OCI-LY3 (cell line): ENCODE measurements around the gene ADD2.
A peak's percentile ranks its signal among the peaks of the same experiment; 100 is the strongest.

Source experiments
- H2AFZ ChIP-seq: fragments of 200-600, 300-600 bp; shearing (Covaris generic); 2 replicates; pipeline ENCODE4 v1.6.0; 2014; ENCODE audit warnings: antibody characterized with exemption, low read depth, low read length
- H3K27ac ChIP-seq: fragments of 200-600, 300-600 bp; sonication (generic); 2 replicates; pipeline ENCODE4 v1.5.1; 2014; ENCODE audit warnings: mild to moderate bottlenecking, low read length, moderate library complexity, mixed read lengths
- H3K27me3 ChIP-seq: fragments of 200-600, 300-600 bp; sonication (generic); 2 replicates; pipeline ENCODE4 v1.6.1; 2014; ENCODE audit warnings: low read depth, low read length, mixed read lengths
- H3K36me3 ChIP-seq: fragments of 200-600, 300-600 bp; sonication (generic); replicated peaks from 2 replicates; pipeline ENCODE3; 2014; ENCODE audit warnings: low read depth, low read length, mixed read lengths
- H3K4me1 ChIP-seq: fragments of 300-600, 200-600 bp; sonication (generic); 2 replicates; pipeline ENCODE4 v1.6.1; 2014; ENCODE audit warnings: low read length, mixed read lengths
- H3K4me2 ChIP-seq: fragments of 200-600, 300-600 bp; sonication (generic); 2 replicates; pipeline ENCODE4 v1.6.1; 2014; ENCODE audit warnings: low read length, mixed read lengths
- H3K4me3 ChIP-seq: fragments of 300-600, 200-600 bp; sonication (generic); 2 replicates; pipeline ENCODE4 v1.5.1; 2014; ENCODE audit warnings: antibody characterized with exemption, mild to moderate bottlenecking, low read length, moderate library complexity
- H3K79me2 ChIP-seq: fragments of 300-600, 200-600 bp; shearing (Covaris generic); 2 replicates; pipeline ENCODE4 v1.6.1; 2014; ENCODE audit warnings: mild to moderate bottlenecking, low read length, mixed read lengths
- H3K9ac ChIP-seq: fragments of 300-600, 200-600 bp; shearing (Covaris generic); 2 replicates; pipeline ENCODE4 v1.6.0; 2014; ENCODE audit warnings: mild to moderate bottlenecking, low read length, moderate library complexity
- H3K9me3 ChIP-seq: fragments of 200-600, 300-600 bp; shearing (Covaris generic); 2 replicates; pipeline ENCODE4 v1.6.1; 2014; ENCODE audit warnings: low read length, mixed read lengths; ENCODE audit not compliant: insufficient read depth
- H4K20me1 ChIP-seq: fragments of 200-600, 300-600 bp; sonication (generic); 2 replicates; pipeline ENCODE4 v1.6.1; 2016; ENCODE audit warnings: low read length, mixed read lengths; ENCODE audit not compliant: insufficient read depth
- EZH2phosphoT487 ChIP-seq: fragments of 200-600 bp; shearing (Covaris generic); IDR thresholded peaks from 2 replicates; pipeline ENCODE4 v1.6.1; 2018; ENCODE audit warnings: antibody characterized with exemption, mixed run types, low read depth
- TF ChIP-seq, protein P1 (sequence below): fragments of 200-600, 300-600 bp; sonication (generic); IDR thresholded peaks from 2 replicates; pipeline ENCODE4 v1.5.1; 2014; ENCODE audit warnings: antibody characterized with exemption, low read length, low read depth

The ADD2 gene

DNA sequence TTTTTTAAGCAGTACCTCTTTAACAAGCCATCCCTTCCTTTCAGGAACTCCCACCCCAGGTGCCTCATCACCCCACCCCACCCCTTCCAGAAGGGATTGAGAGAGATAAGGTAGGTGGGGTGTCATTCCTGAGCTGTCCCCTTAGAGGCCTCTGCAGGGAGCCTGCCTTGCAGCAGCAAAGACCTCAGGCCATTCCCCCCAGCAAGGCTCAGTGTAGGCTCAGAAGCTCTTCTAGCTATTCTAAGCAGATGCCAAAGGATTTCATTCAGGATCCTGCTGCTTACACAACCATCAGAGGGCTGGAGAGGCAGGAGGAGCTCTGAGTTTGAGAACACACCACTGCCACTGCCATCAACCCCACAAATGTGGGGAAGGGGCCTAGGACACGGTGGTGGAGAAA is 28.3 kb upstream of the ADD2 start:
- Histone ChIP-seq H4K20me1 (no peaks in the 10 kb centered on the region), H3K4me1 (peaks cover 17% of the 10 kb centered on the region), H3K4me3 (no peak overlapping the region), H3K4me2 (no peak overlapping the region), H3K9me3 (no peaks in the 10 kb centered on the region), H3K27ac (no peak overlapping the region), H3K79me2 (no peaks in the 10 kb centered on the region), H3K27me3 (no peaks in the 10 kb centered on the region), H3K9ac (no peak overlapping the region), H2AFZ (no peak overlapping the region), H3K36me3 (no peaks in the 10 kb centered on the region)
- TF ChIP-seq EZH2phosphoT487: no peak
- TF ChIP-seq, protein P1, sequence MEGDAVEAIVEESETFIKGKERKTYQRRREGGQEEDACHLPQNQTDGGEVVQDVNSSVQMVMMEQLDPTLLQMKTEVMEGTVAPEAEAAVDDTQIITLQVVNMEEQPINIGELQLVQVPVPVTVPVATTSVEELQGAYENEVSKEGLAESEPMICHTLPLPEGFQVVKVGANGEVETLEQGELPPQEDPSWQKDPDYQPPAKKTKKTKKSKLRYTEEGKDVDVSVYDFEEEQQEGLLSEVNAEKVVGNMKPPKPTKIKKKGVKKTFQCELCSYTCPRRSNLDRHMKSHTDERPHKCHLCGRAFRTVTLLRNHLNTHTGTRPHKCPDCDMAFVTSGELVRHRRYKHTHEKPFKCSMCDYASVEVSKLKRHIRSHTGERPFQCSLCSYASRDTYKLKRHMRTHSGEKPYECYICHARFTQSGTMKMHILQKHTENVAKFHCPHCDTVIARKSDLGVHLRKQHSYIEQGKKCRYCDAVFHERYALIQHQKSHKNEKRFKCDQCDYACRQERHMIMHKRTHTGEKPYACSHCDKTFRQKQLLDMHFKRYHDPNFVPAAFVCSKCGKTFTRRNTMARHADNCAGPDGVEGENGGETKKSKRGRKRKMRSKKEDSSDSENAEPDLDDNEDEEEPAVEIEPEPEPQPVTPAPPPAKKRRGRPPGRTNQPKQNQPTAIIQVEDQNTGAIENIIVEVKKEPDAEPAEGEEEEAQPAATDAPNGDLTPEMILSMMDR: no peak

DNA sequence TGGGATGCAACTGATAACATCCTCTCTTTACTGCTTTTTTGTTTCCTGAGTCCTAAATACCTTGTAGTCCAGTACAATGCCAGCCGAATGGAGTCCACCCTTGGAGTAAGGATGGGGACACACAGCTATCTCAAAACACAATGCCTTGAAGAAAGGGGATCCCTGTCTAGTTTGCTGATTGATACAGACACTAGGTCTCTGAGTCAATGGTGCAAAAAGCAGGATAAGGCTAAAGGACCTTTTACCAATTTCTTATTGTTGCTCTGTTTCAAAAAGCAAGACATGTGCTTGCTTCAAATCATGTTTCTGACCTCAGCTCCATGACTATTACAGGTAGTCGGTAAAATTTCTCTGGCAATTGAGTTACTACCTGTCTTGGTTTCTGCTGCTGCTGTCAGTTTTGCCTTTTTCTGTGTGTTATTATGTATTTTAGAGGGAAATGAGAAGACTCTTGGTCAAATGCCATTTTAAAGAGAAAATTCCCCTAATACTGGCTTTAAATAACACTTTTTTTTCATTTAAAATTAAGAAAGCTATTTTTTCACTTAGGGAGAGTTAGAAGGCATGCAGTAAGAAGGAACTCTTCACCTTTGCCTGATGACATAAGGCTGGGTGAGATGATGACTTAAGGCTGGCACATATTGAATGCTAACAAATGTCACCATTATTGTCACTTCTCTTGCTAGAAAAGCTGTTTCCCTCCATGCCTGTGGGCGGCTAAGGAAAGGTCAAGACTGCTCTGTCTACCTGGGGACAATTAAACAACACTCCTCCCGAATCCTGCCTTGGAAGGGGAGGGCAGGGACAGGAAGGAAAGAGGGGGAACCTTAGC is 27.4 kb upstream of the ADD2 start:
- no peak overlapping the region for H3K9ac ChIP-seq
- no peak overlapping the region for H3K4me3 ChIP-seq
- H3K79me2 ChIP-seq: no peaks in the 10 kb centered on the region
- peaks cover 20% of the 10 kb centered on the region for H3K4me1 ChIP-seq
- no peaks in the 10 kb centered on the region for H4K20me1 ChIP-seq
- H2AFZ ChIP-seq: no peak overlapping the region
- no peaks in the 10 kb centered on the region for H3K27me3 ChIP-seq
- TF ChIP-seq, protein P1: no peak
- no peak for TF ChIP-seq EZH2phosphoT487
- H3K4me2 ChIP-seq: no peak overlapping the region
- no peaks in the 10 kb centered on the region for H3K36me3 ChIP-seq
- no peaks in the 10 kb centered on the region for H3K9me3 ChIP-seq
- H3K27ac ChIP-seq: no peak overlapping the region

DNA sequence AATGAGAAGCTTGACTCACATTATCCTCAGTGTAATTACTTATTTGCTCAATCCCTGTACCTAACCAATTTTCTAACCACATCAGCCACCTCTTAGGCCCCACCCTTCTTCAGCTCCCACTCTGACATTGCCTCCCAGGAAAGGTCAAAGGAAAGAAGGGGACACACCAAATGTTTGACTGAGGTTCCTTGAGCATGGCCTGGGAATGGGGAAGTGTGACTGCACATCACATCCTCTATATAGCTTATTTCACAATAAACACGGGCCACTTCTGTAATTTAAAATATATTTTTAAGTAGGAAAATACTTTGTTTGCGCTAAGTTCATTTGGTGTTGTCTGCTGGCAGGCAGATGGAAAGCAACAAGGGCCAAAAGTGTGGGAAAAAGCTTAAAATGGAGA is 25.4 kb upstream of the ADD2 start:
- H3K4me1 ChIP-seq: peaks cover 20% of the 10 kb centered on the region
- no peaks in the 10 kb centered on the region; the same call in 1 of the 2 replicates for H3K27me3 ChIP-seq
- H4K20me1 ChIP-seq: no peaks in the 10 kb centered on the region
- no peak overlapping the region for H3K4me3 ChIP-seq
- no peak overlapping the region for H3K9ac ChIP-seq
- H3K36me3 ChIP-seq: no peaks in the 10 kb centered on the region
- H3K27ac ChIP-seq: no peak overlapping the region
- no peak overlapping the region for H2AFZ ChIP-seq
- no peaks in the 10 kb centered on the region for H3K79me2 ChIP-seq
- H3K4me2 ChIP-seq: no peak overlapping the region
- no peaks in the 10 kb centered on the region for H3K9me3 ChIP-seq
- TF ChIP-seq, protein P1: no peak
- TF ChIP-seq EZH2phosphoT487: no peak

DNA sequence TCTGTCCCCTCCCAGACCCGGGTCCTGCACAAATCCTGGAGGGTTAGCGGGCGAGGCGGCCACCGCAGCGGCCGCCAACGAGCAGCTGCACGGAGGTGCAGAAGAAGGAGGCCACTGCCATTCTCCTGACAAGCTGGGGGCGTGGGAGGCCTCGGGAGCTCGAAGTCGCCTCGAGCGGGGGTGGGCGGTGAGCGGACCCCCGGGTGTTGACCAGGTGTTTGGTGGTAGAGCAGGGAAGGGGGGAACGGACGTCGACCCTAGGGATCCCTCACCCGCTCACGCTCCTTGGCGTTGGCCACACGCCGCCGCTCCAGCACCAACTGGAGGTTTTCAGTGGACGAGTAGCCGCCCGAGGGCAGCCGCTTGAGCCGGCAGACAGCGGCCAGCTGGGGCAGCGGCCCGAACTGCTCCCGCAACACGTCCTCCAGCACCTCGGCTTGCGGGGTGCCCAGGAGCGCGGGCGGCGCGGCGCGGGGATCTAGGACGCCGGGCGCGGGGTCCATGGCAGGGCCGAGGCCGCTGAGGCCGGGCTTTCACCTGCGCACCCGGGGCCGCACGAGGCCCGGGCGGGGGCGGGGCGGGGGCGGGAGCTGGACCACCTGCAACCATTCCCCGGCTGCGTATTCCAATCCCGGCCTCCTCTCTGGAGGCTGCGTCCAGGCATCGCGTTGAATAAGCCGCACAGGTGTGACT is 22.3 kb upstream of the ADD2 start, which contains the start of gene FIGLA:
FIGLA (minus strand) TSS at position 508 of the 693 bp plus-strand sequence; CDS start at position 503, 5 bp downstream.
- Histone ChIP-seq H3K9ac (no peak within 1 kb of the TSS), H4K20me1 (no peaks in the 10 kb centered on the region), H2AFZ (no peak within 1 kb of the TSS), H3K27me3 (peaks cover 11% of the 10 kb centered on the region), H3K9me3 (no peaks in the 10 kb centered on the region), H3K4me1 (peaks cover 11% of the 10 kb centered on the region), H3K79me2 (no peaks in the 10 kb centered on the region), H3K4me2 (peak within 1 kb of the TSS; percentile 52), H3K36me3 (no peaks in the 10 kb centered on the region), H3K4me3 (no peak within 1 kb of the TSS), H3K27ac (no peak within 1 kb of the TSS)
- no peak for TF ChIP-seq EZH2phosphoT487
- TF ChIP-seq, protein P1: no peak
